Astrocyte of the hippocampus (primary cell): Measurements from ENCODE around the gene PRG2.

Experiments used
- DNase-seq: peaks from one replicate; pipeline ENCODE4 v3.0.0; 2011; ENCODE audit warnings: low read depth, low spot score

The PRG2 gene, protein sequence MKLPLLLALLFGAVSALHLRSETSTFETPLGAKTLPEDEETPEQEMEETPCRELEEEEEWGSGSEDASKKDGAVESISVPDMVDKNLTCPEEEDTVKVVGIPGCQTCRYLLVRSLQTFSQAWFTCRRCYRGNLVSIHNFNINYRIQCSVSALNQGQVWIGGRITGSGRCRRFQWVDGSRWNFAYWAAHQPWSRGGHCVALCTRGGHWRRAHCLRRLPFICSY

DNA sequence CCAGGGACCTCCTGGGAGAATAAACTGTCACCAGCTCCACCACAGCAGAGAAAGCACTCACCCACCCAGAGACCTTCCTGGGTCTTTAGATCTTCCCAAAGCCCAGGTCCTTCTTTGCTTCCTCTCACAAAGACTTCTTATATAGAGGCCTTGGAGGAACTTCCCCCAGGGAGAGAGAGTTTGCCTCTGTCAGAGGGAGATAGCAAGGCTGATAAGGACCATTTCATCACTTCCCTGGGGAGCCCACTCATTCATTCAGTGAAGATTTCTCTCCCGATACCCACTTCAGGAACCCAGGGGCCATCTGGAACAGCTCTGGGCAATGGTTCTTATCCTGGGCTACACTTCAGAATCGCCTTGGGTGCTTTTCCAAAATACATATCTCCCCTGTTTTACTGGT is at the start of gene PRG2:
Gene PRG2, minus strand, starts transcription at position 116 of the 400 bp plus-strand sequence. CDS start 706 bp downstream, outside the sequence.
- no peak for DNase-seq

DNA sequence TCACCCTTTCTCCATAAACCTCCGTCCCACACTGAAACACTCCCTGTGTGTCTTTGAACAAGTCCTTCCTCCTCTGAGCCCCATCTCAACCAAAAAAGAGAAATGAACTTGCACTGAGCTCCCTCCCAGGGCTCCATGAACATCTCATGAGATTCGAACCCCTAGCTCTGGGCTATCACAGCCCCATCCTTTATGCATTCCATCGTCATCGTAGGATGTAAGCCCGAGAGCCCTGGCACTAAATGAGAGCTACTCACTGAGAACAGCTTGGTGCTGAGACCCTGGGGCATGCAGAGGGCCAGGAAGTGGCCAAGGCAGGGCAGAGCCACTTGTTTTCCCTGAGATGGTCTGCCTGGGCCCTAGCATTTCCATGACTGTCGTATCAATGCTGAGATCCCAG is 49.3 kb upstream of the PRG2 start:
- DNase-seq = no peak

DNA sequence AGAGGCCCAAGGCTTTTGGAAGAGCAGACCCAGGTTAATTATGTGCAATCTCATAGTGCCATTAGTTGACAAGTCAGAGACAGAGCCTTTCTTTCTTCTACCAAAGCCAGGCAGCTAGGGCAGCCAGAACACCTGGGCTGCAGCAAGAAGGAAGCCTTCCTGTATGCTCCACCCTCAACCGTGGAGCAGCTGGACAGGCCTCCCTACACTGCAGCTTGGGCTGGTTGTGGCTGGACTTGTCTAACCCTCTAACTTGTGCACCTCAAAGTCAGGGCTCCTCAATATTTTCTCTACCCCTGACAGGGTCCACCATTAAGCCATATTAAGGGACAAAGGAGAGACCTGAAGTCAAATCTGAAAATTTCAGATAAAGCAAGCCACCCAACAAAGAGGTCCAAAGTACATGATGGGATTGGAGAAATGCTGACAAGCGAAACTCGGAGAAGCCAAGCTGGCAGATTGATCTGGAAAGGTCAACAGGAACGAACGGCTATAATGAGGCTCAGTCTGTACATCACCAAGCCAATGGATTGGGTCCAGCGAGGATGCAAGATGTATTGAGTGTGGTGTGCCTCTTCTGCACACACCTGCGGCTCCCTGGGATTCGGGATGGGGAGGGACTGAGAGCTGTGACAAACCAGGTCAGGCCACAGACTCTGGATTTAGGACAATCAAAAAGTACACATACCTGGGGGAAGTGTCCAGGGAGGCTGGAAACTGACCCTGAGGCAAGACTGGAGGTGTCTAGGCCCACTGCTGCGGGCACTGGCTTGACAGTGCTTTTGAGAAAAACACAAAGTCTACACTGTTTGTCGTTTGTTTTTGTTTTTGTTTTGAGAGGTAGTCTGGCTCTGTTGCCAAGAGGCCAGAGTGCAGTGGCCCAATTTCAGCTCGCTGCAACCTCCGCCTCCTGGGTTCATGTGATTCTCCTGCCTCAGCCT is 48.2 kb upstream of the PRG2 start:
- DNase-seq = no peak

DNA sequence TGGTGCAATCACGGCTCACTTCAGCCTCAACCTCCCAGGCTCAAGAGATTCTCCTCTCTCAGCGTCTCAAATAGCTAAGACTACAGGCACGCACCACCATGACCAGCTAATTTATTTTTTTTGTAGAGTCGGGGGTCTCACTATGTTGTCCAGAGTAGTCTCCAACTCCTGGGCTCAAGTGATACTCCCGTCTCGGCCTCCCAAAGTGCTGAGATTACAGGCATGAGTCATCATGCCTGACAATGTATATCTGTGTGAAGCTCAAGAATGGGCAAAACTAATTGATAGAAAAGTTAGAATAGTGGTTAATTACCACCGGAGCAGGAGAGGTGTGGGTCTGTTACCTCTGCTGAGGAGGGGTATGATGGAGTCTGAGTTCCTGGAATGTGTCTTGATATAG is 45.6 kb upstream of the PRG2 start:
- no peak for DNase-seq

DNA sequence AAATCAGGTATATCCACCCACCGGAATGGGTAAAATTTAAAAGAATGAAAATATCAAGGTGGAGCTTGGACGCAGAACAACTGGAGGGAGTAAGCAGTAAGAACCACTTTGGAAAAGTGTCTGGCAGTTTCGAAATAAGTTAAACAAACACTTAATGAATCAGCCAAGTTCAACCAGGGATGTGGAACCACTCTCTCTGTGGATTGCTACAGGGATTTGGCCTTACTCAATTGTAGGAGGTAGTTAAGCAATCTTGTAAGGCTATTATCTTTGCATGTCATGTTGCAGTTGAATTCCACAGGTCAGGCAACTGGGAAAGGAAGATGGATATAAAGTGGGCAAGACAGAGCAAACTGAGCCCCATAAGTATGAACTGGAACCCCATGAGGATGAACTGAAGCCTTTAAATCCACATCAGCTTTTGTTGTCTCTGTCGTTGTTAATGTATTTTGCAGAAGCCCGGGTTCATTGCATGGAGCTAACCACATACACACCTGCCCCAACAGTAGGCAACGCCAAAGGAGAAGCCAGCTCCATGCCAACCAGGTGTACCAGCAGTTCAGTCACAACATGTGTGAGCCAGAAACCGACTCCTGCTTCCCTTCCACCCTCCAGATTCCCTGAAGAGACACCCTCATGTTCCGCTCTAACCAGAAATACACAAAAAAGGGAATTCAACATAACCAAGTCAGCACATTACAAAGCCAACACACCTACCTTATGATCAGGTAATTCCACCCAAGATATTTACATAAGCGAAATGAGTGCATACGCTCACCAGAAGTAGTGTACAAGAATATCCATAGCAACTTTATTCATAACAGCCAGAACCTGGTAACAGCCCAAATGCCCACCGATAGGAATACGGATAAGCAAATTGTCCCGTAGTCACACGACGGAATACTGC is 44.4 kb upstream of the PRG2 start:
- DNase-seq = peak; percentile 62

DNA sequence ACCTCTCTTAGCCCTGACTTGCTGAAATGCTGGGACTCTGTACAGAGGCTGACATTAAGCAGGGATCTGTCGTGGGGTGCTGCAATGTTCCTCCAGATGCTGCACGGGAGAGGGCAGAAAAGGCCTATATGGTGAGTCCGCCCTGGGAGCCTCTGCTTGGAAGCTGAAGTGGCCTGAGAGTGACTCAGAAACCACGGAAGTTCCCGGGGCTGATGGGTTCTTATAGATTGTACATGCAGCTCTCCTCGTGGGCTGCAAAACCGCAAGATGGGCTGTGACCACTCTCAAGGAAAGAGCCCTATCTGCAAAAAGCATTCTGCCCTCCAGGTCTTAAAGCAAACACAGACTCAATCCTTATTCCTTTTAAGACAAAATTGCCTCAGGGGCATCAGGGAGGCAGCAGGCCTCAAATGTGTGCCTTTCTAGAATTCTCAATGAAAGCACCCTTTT is 42.3 kb upstream of the PRG2 start:
- peak; percentile 68 for DNase-seq

DNA sequence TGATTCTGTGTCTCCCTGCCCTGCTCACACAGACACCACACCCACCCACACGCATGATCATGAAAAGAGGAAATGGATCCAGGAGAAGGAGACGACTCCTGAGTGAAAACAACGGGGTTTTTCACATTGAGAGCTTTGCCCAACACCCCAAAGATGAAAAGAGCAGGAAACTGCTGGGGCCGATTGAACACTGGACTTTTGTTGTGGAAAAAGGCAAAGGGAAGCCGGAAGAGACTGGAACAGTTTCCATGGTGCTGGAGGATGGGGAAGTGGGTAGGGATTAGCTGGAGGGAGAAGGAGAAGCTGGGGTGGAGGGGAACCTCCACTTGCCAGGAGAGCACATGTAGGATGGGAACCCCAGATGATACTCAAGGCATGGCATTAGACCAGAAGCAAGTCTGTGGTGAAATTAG is 41.7 kb upstream of the PRG2 start:
- DNase-seq = no peak

DNA sequence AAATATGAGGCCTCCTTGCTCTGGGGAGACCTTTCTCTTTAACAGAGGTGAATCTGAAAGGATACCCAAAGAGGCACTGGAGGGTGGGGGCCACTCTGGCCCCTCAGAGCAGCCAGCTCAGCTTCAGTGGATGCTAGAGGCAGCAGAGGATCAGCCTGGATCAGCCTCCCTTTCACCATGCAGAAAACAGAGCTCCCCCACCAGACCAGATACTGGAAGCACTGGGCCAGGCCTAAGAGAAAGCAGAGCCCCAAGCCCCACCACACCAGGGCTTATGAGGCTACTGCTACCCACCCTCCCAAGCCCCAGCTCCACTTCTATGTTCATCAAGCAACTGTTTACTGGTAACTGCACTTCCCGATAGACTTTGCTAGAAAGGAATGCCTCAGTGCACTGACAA is 40.5 kb upstream of the PRG2 start:
- no peak for DNase-seq

DNA sequence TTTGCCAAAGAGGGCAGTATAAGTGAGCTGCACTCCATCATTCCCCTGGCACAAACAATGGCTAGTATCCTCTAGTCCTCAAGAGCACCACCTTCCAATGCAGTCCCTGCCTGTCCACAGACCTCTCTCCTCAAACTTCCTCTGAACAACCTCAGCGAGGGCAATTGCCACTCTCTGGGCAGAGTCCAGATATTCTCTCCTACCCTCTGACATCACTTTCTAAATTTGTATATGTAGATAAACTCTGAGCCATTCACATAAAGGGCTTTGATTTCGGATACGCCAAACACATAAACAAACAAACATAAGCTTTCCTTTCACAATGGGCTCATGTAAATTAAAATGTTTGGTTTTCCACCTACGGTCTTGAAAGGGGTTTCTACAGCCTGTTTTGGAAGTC is 39.5 kb upstream of the PRG2 start:
- no peak for DNase-seq

DNA sequence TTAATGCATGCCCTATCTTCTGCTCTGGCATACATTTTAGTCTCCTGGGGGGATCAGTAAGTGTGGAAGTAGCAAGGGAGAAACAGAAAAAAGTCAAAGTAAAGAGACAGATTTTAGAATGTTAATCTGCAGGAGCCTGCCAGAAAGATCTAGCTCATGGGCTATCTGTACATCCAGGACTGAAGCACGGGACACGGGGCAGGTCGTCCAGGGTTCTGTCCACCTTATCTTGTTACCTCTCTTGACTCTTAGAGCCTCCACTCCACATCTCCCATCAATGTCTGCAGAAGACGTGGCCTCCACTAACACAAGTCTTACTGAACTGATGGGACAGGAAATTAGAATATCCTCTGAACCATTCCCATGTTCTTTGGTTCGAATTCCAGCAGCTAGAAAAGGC is 38.2 kb upstream of the PRG2 start:
- no peak for DNase-seq

DNA sequence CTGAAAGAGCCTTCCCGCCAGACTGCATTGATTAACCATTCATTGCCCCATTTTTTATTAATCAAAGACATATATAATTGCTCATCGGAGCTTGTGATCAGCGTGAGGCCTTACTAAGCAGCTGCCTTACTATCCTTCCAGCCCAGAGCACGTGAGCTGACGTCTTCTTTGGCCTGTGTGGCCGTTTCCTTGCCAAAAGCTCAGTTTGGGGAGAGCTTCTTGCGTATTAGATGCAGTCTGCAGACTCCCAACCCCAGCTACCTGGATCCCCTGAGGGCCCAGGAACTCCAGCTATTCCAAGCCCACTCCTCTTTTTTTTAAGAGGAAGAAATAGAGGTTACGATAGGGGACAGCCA is 37.3 kb upstream of the PRG2 start:
- DNase-seq = no peak

DNA sequence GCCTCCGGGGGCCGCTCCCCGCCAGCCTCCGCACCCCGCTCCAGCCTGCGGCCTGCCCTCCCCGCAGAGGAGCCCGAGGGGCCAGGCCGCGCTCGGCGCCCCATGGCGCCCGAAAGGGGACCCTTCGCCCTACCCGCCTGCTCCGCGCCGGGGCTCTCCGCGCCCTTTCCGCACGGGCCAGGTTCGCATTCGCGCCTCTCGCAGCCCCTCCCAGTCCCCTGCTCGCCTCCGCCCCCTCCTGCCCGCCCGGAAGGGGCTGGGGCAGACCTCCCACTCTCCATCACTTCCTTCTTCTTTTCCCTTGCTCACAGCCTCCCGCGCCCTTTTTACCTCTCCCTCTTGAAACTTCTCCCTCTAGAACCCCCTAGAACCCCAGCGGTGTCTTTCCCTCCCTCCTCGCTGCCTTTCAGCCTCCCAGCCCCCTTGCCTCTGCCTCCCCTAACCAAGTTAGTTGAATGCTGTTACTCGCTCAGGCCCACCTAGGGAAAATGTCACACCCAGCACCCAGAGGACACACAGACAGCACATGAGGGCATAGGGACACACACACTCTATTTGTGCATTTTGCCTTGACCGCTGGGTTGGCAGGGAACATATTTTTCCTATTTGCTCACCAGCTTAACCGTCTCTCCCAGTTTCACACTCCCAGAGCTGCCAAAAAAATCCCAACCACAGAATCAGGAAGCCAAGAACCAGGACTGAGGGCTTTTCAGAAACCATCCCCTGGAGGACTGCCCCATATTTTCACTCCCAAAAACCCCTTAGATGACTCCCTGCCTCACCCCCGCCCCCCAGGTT is 36.7 kb upstream of the PRG2 start, which contains the start of gene SLC43A3:
Gene SLC43A3, minus strand, starts transcription at position 193 of the 798 bp plus-strand sequence. CDS start 949 bp downstream, outside the sequence.
- peak; percentile 94 for DNase-seq

DNA sequence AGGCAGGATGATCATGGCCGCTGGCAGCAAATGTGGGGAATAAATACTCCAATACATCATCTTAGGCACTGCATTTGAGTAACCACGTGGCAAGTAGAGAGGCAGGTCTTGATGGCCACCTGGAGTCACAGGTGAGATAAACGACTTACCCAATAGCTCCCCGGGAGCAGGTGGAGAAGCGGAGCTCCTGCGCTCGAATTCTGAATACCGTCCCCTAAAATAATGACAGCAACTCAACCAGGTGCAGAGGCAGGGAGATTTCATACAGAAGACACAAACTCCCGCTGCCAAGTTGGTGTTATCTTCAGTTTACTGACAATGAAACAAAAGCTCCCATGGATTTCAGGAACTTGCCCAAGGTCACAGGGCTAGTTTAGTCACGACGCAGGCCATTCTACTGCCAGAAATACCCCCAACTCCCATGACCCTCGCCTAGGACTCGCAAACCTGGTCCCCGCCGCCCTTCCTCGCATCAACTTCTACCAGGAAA is 36.0 kb upstream of the PRG2 start:
- no peak for DNase-seq

DNA sequence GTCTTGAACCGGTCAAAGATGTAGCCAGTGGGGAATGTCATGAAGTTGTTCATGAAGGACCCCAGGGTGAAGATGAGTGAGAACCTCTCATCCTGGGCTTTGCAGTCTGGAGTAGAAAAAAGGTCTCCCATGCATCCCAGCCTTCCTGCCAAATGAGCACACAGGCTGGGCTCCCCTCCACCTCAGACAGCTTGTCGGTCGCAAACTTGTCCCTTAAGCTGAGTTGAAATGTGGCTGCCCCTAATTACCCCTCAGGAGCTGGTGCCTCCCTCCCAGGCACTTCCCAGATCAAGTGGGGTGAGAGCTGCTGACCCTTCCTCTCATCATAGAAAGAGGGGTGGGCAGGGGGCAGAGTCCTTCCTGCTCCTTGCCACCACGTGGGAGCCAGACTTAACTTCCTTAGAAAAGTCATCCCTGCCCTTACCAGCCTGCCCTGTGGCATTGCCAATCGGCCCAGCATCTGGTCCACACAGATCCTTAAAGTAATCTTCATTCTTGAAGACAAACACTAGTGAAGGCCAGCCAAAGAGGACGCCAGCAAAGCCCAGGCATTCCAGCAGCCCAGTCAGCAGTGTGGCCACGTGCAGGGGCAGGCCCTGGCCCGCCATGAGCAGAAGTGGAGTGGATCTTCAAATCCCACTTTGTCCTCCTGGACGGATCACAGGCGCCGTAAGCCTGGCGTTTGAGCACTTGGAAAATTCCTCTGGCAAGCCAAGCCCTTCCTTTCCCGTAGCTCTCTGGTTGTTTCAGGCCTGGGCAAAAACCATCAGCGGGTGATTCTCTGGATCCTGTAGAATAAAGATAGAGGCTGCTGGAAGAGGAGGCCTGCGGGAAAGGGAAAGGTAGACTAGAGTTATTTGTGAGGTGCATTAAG is 35.4 kb upstream of the PRG2 start:
- peak; percentile 42 for DNase-seq

DNA sequence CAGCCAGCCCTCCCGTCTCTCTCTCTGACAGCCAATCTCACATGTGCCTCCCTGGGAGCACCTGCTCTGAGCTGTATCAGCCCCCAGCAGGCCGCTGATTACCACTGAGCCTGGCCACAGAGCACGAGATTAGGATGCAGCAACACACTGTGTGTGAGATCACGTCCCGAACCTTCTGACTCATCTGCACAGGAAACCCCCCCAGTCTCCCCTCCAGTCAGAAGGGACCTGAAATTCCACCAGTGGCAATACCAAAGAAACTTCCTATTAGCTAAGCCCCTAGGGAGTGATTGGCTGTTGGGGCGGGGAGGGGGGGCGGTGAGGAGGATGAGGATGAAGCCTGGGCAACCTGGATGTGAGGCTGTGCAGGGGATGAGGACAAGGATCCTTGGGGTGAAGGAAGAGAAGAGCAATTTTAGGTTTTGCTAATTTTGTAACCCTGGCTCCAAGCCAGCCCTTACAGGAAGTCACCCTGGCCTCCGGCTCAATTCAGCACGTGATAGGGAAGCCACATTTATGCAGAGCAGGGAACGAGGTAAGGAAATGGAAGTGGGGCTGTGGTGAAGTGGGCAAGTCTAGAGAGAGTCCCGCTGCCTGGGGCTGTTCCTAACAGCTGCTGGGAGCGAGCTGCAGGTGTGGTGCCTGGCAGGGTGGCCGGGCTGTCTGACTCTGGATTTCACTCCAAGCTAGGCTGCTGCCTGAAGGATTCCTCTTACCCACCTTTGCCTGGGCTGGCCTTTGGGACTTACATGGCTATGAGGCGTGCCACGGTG is 34.5 kb upstream of the PRG2 start:
- peak; percentile 76 for DNase-seq

DNA sequence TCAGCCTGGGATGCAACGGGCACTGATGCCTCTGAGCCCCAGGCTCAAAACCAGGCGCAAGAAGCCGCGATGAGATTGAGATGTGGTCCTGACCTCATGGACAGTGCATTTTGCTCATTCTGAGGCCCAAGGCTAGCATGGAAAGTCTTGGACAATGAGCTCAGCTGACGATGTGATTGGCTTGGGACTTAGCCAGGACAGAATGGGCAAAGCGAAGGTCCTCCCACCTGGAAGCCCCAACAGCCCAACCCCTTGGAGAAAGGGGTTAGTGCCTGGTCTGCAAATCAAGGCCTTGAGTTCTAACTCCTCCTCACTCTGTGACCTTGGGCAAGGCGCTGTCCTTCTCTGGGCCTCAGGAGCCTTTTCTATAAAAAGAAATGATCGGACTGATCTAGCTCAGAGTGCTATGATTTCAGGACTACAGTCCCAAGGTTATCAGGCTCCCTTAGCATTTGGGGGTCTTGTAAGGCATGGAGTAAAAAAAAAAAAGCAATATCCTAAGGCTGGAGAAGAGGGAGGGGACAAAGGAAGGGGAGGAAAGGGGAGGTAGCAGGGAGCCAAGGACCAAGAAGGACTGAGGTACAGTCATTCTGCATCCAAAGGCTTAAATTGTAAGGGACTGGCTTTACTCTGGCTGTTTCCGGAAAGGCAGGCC is 33.8 kb upstream of the PRG2 start:
- DNase-seq = no peak

DNA sequence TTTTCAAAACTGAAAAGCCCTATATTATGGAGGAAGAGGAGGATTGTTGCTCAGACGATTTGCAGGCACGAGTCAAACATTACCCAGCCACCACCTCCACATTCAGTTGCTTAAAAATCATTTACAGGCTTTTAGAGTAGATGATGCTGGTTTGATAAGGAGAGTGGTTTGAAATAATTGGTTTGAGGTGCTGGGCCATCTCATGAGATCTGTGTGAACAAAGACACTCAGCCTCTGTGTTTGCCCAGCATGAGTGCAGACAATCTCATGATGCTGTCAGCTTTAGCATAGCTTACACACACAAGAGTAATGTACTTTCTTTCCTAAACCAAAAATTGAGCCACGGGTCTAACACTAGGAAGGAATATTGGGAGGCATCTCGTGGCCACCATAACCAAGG is 32.2 kb upstream of the PRG2 start:
- no peak for DNase-seq

DNA sequence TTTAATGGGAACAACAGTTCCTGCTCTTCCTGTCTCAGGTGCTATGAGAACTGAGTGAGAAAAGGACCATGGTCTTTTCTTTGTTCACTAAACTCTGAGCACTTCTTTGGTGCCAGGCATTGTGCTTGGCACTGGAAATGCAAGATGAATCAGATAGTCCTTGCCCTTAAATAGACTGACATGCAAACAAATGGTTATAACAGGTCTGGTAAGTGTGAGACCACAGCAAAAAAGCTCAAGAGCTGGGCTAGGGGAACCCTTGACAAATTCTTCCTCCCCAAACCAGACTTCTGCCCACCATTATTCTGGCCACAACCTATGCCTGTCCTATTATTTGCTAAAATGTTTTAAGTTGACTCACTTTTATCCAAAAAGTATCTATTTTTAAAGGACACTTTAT is 31.4 kb upstream of the PRG2 start:
- no peak for DNase-seq

DNA sequence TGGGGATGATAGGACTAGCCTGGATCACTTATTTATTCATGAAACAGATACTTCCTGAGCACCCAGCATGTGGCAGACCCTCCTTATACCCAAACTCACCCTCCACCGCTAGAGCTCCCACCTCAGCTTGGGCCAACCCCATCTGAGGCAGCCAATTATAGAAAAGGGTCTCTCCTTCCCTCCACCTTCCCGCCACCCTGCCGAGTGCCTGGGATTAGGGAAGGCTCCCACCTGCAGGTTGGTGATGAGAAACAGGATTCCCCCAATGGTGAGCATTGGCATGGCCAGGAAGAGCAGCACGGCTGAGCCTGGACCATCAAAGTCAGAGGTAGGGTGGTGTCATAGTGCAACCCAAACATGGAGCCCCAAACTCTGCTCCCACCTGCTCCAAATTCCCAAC is 30.6 kb upstream of the PRG2 start:
- DNase-seq = no peak
